Neural cell (in vitro differentiated cells): ENCODE data around the gene ADAD2. TPM values are rescaled to one million over a fixed set of nuclear protein-coding genes. Genes with fewer than 3 reads are reported as not detected.

ENCODE experiments used
- H2AFZ ChIP-seq: fragments of 200-600, 300-800 bp; sonication (generic), shearing (Covaris generic); 2 replicates; pipeline ENCODE4 v1.6.0; 2014; ENCODE audit warnings: low read depth, mild to moderate bottlenecking, antibody characterized with exemption, low read length, moderate library complexity
- H3F3A ChIP-seq: fragments of 200-600 bp; shearing (Covaris generic); 2 replicates; pipeline ENCODE4 v1.6.1; 2016; ENCODE audit warnings: mild to moderate bottlenecking, moderate library complexity, mixed read lengths, antibody characterized with exemption, low read length; ENCODE audit not compliant: insufficient read depth, poor library complexity, severe bottlenecking
- H3K27ac ChIP-seq: fragments of 200-600, 300-800 bp; sonication (generic), shearing (Covaris generic); 2 replicates; pipeline ENCODE4 v1.5.1; 2014; ENCODE audit warnings: mild to moderate bottlenecking, low read length, moderate library complexity
- H3K27me3 ChIP-seq: fragments of 300-800, 200-600 bp; sonication (generic), shearing (Covaris generic); 2 replicates; pipeline ENCODE4 v1.6.0; 2014; ENCODE audit warnings: mild to moderate bottlenecking, low read depth, low read length, moderate library complexity; ENCODE audit not compliant: insufficient read depth
- H3K36me3 ChIP-seq: fragments of 300-800, 200-600 bp; sonication (generic), shearing (Covaris generic); 2 replicates; pipeline ENCODE4 v1.5.1; 2014; ENCODE audit warnings: mild to moderate bottlenecking, antibody characterized with exemption, low read length, moderate library complexity; ENCODE audit not compliant: insufficient read depth
- H3K4me2 ChIP-seq: fragments of 300-800, 200-600 bp; sonication (generic), shearing (Covaris generic); 2 replicates; pipeline ENCODE4 v1.6.0; 2014; ENCODE audit warnings: mild to moderate bottlenecking, low read length
- H3K4me3 ChIP-seq: fragments of 300-800, 200-600 bp; sonication (generic), shearing (Covaris generic); 2 replicates; pipeline ENCODE4 v1.5.1; 2014; ENCODE audit warnings: mild to moderate bottlenecking, low read length, moderate library complexity
- H3K79me2 ChIP-seq: fragments of 200-600 bp; shearing (Covaris generic); replicated peaks from 2 replicates; pipeline ENCODE4 v1.6.0; 2014; ENCODE audit warnings: mild to moderate bottlenecking, low read length, moderate library complexity; ENCODE audit not compliant: insufficient read depth
- H3K9ac ChIP-seq: fragments of 300-800, 200-600 bp; sonication (generic), shearing (Covaris generic); 2 replicates; pipeline ENCODE4 v1.6.1; 2016; ENCODE audit warnings: mild to moderate bottlenecking, low read length, mixed read lengths
- H3K9me2 ChIP-seq: fragments of 200-600 bp; shearing (Covaris generic); 2 replicates; pipeline ENCODE4 v1.6.1; 2016; ENCODE audit warnings: mild to moderate bottlenecking, low read length, mixed read lengths; ENCODE audit not compliant: insufficient read depth
- H3K9me3 ChIP-seq: fragments of 200-600, 300-800 bp; sonication (generic), shearing (Covaris generic); 2 replicates; pipeline ENCODE4 v1.6.1; 2016; ENCODE audit warnings: mild to moderate bottlenecking, mixed run types, low read length, moderate library complexity, mixed read lengths
- H4K20me1 ChIP-seq: fragments of 200-600 bp; shearing (Covaris generic); 2 replicates; pipeline ENCODE4 v1.6.1; 2016; ENCODE audit warnings: mild to moderate bottlenecking, mixed run types; ENCODE audit not compliant: insufficient read depth
- EP300 ChIP-seq: fragments of 450-650 bp; conservative IDR thresholded peaks from 2 replicates; pipeline ENCODE4 v1.6.1; 2014; ENCODE audit warnings: antibody characterized with exemption, mild to moderate bottlenecking, moderate library complexity; ENCODE audit not compliant: poor library complexity, severe bottlenecking
- EZH2 ChIP-seq: fragments of 200-600, 300-800 bp; shearing (Covaris generic), sonication (generic); IDR thresholded peaks from 2 replicates; pipeline ENCODE4 v1.6.1; 2014; ENCODE audit warnings: antibody characterized with exemption, low read length, borderline replicate concordance, mild to moderate bottlenecking; ENCODE audit not compliant: insufficient read depth, poor library complexity, severe bottlenecking
- MXI1 ChIP-seq: fragments of 450-650 bp; conservative IDR thresholded peaks from 2 replicates; pipeline ENCODE4 v1.6.1; 2014; ENCODE audit warnings: antibody characterized with exemption, mild to moderate bottlenecking; ENCODE audit not compliant: poor library complexity, severe bottlenecking
- POLR2AphosphoS5 ChIP-seq: IDR thresholded peaks from 2 replicates; pipeline ENCODE4 v1.6.1; 2012
- RAD21 ChIP-seq: fragments of 450-650 bp; conservative IDR thresholded peaks from 2 replicates; pipeline ENCODE4 v1.6.1; 2014; ENCODE audit warnings: antibody characterized with exemption, mild to moderate bottlenecking, moderate library complexity
- REST ChIP-seq: IDR thresholded peaks from 2 replicates; pipeline ENCODE4 v1.6.1; 2012; ENCODE audit warnings: borderline replicate concordance
- SMC3 ChIP-seq: fragments of 450-650 bp; conservative IDR thresholded peaks from 2 replicates; pipeline ENCODE4 v1.6.1; 2014; ENCODE audit warnings: antibody characterized with exemption, mild to moderate bottlenecking, moderate library complexity; ENCODE audit not compliant: poor library complexity
- TAF1 ChIP-seq: IDR thresholded peaks from 2 replicates; pipeline ENCODE4 v1.6.1; 2012; ENCODE audit warnings: low read depth
- polyA plus RNA-seq: library from polyadenylated mRNA; depleted of rRNA; stranded (reverse); fragments of >200 nt; gene quantifications from 2 replicates; pipeline ENCODE4 v1.2.3, GENCODE V29; 2014
- TF ChIP-seq, protein P1 (sequence below): fragments of 450-650 bp; IDR thresholded peaks from 2 replicates; pipeline ENCODE4 v1.5.1; 2014; ENCODE audit warnings: antibody characterized with exemption, mild to moderate bottlenecking, moderate library complexity; ENCODE audit not compliant: poor library complexity, severe bottlenecking

Gene ADAD2
- polyA plus RNA-seq, 1 donor from 2014 or later: not detected

GRCh38 chr16:84212154-84212553, 21.2 kb downstream of the ADAD2 start:
- Histone ChIP-seq H3K9me3 (no peaks in the 10 kb centered on the region), H2AFZ (no peak overlapping the region), H3K36me3 (no peaks in the 10 kb centered on the region)

GRCh38 chr16:84212631-84213030, 21.7 kb downstream of the ADAD2 start:
- H3K9me2 ChIP-seq: no peaks in the 10 kb centered on the region
- H3K4me2 ChIP-seq: no peak overlapping the region
- no peaks in the 10 kb centered on the region for H3K79me2 ChIP-seq
- H3K9me3 ChIP-seq: no peaks in the 10 kb centered on the region
- no peak overlapping the region for H3K4me3 ChIP-seq
- no peaks in the 10 kb centered on the region for H4K20me1 ChIP-seq
- no peaks in the 10 kb centered on the region for H3K27me3 ChIP-seq
- no peak overlapping the region for H3K9ac ChIP-seq
- H2AFZ ChIP-seq: no peak overlapping the region
- H3K27ac ChIP-seq: no peak overlapping the region
- H3F3A ChIP-seq: no peaks in the 10 kb centered on the region
- no peaks in the 10 kb centered on the region for H3K36me3 ChIP-seq
- TF ChIP-seq EZH2 (no peak), REST (no peak), TAF1 (no peak), EP300 (no peak), MXI1 (no peak)
- TF ChIP-seq, protein P1, sequence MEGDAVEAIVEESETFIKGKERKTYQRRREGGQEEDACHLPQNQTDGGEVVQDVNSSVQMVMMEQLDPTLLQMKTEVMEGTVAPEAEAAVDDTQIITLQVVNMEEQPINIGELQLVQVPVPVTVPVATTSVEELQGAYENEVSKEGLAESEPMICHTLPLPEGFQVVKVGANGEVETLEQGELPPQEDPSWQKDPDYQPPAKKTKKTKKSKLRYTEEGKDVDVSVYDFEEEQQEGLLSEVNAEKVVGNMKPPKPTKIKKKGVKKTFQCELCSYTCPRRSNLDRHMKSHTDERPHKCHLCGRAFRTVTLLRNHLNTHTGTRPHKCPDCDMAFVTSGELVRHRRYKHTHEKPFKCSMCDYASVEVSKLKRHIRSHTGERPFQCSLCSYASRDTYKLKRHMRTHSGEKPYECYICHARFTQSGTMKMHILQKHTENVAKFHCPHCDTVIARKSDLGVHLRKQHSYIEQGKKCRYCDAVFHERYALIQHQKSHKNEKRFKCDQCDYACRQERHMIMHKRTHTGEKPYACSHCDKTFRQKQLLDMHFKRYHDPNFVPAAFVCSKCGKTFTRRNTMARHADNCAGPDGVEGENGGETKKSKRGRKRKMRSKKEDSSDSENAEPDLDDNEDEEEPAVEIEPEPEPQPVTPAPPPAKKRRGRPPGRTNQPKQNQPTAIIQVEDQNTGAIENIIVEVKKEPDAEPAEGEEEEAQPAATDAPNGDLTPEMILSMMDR: no peak

More at GRCh38 chr16:84212154-84212553, 21.2 kb downstream of the ADAD2 start:
- Histone ChIP-seq H3K9me2 (no peaks in the 10 kb centered on the region), H3K27me3 (no peaks in the 10 kb centered on the region), H3K4me2 (no peak overlapping the region), H3K79me2 (no peaks in the 10 kb centered on the region), H3K4me3 (no peak overlapping the region), H3F3A (no peaks in the 10 kb centered on the region), H3K27ac (no peak overlapping the region), H3K9ac (no peak overlapping the region), H4K20me1 (no peaks in the 10 kb centered on the region)
- TF ChIP-seq EZH2 (no peak), MXI1 (no peak), EP300 (no peak), POLR2AphosphoS5 (no peak), REST (no peak), SMC3 (no peak), TAF1 (no peak), RAD21 (no peak)
- TF ChIP-seq, protein P1: no peak
